NCI-H2171 treated with DMSO at 0.1 percent for 48 hours (cell line): Measurements from ENCODE around the gene BMPER.

ENCODE experiments used
- DNase-seq: peaks from one replicate; lab custom pipeline; 2025; lab: John Stamatoyannopoulos, UW

Gene BMPER

DNA sequence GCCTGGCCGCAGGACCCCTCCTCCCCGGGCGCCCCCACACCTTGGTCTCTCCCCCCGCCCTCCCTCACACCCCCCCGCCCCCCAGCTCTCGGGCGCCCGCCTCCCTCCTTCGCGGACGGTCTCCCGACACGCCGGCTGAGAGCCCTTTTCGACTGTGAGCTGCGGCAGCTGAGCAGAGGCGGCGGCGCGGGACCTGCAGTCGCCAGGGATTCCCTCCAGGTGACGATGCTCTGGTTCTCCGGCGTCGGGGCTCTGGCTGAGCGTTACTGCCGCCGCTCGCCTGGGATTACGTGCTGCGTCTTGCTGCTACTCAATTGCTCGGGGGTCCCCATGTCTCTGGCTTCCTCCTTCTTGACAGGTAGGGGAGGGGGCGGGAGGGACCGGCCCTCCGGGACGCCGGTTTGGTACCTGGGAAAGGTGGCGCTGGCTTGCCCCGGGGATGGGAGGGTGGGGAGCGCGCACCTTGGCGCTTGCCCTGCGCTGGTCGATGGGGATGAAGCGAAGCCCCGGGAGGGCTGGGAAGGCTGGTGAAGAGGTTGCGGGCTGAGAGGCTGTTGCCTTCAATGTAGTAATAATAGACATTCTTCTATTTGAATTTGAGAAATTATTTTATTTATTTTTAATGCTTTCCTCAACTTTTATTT lies at the start of gene BMPER:
BMPER (plus strand) TSS at position 151 of the 644 bp plus-strand sequence; CDS start at position 226, 75 bp downstream.
- peak; percentile 78 for DNase-seq

- no peak for DNase-seq
These were observed 43.4 kb upstream of the BMPER start for GRCh38 chr7:33861947-33862346.

GRCh38 chr7:33862946-33863814 lies 42.2 kb upstream of the BMPER start:
- DNase-seq, result no peak

- no peak for DNase-seq
These were observed 37.2 kb upstream of the BMPER start for GRCh38 chr7:33868166-33868565.

GRCh38 chr7:33869176-33869575 lies 36.2 kb upstream of the BMPER start:
- DNase-seq, result no peak

DNA sequence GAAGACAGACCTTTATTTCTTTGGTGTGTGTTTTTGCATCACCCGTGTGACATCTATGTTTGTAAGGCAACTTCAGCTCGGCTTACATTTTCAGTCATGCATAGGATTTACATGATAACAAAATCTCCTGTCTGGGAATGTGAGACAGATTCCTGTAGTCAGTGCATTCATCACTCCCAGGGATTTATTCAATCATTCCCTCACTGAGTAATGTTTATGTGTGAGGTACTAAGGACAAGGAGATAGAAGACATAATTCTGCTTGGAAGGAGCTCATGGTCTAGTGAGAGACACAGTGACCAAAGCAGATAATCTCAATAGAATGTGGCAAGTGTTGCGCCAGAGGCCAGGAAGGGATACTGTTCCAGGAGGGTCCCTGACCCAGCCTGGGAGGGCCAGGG lies 35.2 kb upstream of the BMPER start:
- no peak for DNase-seq

DNA sequence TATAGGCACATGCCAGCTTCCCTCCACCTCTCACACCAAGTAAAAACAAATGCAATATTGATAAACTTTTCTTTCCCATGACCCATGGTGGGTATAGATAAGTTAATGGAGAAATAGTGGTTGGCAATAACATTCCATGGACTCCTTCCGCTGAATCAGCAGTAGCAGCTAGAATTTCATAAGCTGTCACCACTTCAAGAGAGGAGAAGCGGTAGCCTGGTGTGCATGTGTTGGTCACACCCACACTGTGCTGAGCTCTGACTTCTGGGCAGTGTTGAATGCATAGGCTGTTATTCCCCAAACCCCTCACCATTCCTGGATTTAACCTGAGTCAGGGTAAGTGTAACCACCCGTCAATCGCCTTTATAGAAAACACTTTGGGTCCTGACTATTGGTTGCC lies 32.5 kb upstream of the BMPER start:
- no peak for DNase-seq

GRCh38 chr7:33873518-33873917 lies 31.8 kb upstream of the BMPER start:
- DNase-seq, result no peak

DNA sequence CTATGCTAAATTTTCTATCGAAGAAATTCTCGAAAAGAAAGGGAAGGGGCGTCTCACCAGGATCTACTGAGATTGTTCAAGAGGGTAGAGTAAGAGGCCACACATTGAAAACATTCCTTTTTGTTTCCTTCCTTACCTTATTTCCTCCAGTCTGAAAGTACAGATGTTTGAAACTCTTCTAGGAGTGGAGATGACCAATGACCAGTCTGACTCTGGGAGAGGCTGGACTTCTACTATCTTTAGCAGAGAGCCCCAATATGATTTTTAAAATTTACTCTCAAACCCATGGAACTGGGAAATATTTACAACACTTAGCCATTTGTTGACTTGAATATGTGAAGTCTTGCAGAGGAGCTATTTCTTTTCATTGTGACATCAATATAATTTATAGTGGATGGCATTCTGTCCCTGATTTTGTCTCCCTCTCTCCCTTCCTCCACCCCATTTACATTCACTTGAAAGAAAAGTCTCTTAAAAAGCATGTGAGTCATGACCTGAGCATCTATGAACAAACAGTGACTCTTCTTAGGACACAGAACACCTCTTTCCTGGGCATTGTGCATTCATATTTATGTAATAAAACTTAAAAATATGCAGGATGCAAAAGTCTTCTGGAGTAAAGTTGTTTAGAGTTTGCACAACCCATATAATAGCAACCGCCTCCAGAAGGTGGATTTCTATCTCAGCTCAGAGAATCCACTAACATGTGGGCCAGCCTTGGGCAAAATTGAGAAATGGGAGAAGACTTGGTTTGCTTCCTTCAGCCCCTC lies 31.2 kb upstream of the BMPER start:
- no peak for DNase-seq

DNA sequence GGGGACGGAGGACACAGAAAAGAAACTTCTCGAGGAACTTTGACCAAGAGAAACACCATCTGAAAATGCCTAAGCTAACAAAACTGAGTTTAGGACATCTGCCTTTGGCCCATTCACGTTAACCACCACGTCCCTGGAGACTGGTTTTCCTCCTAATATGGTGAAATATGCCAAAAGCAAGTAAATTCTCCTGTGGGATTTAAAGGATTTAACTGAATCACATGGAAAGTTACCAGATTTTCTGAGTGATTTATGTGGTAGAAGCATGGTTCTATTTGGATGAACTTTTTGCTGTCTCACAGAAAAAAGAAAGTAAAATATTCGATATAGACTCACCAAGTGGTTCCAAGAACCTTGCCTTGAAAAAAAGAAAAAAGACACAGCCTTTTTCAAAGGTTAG lies 30.4 kb upstream of the BMPER start:
- DNase-seq, result no peak

DNA sequence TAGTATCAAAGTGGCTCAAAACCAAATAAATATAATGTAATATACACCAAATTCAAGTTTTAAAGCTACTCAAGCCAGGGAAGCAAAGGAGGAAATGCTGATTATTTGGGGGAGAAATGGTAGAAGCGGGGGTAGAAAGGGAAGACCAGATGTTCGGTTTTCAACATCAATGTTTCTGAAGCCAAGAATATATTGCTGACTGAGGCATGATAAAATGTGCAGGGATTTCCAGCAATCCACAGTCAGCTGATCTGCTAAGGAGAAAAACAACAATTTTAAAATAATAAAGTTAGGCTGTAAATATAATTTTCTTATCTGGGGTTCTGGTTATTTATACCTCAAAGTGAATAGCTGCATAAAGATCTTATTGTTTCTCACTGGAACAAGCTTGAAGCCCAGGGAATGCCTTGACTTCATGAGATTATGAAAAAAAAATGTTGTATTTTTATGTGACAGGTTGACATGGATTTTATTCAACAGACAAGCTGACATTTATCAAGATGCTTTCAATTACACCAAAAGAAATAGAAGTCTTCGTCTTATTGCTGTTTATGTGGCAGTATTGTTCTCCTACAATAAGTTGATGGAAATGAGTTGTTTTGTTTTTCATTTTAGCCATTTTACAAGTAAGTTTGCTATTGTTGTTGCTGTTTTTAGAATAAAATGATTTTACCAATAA lies 28.6 kb upstream of the BMPER start:
- DNase-seq, result no peak

GRCh38 chr7:33880787-33881186 lies 24.6 kb upstream of the BMPER start:
- DNase-seq, result no peak

- DNase-seq, result no peak
These were observed 24.0 kb upstream of the BMPER start for GRCh38 chr7:33881316-33881715.

DNA sequence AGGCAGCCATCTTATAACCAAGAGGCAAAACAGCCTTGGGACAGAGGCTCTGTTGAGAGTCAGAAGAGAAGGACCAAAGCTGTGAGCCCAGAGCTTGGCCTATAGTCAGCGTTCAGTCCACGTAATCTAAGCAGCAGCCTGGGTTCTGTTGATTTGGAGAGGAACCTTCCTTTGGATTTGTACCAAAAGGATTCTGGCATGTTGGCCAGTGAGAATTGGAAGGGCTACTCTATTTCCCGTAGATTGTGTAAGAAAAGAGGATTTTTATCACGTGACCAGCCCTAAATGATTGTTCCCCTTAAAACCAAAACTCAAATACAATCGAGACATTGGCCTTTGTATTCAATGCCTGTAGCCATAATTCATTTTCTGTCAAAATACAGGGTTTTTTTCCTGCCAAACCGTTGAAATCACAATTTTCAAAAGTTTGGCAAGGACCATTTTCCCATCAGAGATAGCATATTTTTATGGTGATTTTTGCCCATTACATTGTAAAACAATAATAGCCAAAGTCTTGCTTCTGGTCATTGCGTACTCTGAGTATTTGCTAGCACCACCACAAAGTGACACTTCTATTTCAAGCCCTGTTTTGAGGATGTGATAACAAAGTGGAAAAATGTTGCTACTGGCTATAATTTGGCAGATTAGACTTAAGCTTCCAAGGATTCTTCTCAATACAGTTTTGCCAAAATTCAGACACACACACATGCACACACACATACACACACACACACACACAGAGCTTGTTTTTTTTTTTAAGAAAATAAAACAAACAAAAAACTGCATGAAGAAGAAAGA lies 23.1 kb upstream of the BMPER start:
- DNase-seq, result no peak

- no peak for DNase-seq
These were observed 22.2 kb upstream of the BMPER start for GRCh38 chr7:33882950-33883670.

GRCh38 chr7:33883671-33883965 lies 21.7 kb upstream of the BMPER start:
- no peak for DNase-seq

DNA sequence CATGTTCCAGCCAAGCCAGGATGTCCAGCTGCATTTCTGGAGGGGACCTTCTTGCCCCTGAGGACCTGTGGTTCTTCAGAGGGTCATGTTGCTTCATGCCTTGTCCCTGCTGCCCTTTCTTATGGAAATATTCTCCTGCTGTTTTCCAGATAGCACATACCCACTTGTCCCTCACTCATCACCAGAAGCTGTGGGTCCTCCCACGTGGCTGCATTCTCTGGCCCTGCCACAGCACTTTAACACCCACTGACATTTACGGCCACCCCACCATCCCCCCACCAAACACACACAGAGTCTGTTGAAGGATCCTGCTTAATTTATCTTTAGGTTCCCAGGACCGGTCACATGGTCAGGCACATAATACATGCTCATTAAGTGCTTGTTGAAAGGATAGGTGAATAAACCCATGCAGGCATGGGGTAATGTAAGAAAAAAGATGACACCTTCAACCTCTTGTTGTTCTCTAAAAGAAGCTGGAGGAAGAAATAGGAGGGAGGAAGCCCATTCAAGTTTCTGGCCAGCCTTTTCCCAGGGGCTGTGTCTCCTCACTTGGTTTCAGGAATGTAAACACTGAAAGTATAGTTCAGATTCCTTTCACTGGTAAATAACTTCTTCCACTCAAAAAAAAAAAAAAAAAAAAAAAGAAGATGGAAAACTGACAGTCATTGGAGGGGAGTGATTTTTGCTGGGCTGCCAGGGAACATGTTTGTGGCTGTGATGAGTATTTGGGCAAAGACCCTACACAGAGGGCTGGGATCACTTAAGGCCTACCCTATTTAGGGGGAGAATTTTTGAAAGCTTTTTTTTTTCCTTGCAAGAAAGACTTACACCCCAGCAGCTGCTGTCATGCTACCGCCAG lies 19.8 kb upstream of the BMPER start:
- DNase-seq, result no peak

DNA sequence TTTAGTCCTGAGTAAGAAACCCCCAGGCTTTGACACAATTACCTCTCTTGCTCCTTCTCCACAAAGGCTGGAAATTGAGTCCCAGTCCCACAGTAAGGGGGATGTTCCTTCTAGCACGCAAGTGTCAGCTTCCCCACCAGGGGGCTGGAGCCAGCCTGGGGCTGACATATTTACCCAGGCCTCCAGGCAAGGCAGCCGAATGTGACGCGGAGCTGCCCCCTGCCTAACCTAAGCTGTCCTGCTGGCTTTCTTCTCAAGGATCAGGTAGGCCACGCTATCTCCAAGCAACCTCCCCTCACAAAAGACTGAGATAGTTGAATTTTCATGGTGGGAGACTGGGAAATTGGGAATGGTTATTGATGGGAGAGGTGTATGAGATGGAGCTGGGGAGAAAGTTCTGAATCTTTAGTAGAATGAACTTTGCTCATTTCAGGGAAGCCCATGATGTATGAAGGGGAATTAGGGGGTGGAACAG lies 19.2 kb upstream of the BMPER start:
- DNase-seq, result peak; percentile 4

DNA sequence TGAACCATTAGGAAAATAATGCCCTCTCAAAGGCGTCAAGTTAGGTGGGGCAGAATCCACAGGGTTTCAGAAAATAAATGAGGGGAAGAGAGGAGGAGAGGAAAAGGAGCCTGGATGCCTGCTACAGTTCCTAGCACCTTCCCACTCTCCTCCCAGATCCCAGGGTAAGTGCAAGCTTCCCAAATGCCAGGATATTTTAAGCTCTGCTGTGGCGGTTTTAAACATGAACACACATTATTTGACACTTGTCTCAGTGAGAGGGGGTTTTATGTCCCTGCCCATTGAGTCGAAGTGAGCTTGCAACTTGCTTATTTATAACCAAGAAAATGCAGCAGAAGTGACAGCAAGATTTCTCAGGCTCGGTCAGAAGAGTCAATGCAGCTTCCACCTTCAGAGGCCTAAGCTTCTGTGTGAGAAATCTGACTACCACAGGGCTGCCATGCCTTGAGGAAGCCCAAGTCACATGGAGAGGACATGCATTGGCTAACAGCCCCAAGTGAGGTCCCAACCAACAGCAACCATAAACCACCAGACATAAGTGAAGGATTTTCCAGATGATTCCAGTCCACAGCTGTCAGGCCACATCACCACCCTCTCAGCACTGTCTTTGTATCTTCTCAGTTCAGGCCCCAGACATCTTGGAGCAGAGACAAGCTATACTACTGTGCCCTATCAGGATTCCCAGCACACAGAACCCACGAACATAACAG lies 17.9 kb upstream of the BMPER start:
- no peak for DNase-seq
